GM18867 (cell line): Measurements from ENCODE around the gene PCNX4.
A peak's percentile ranks its signal among the peaks of the same experiment; 100 is the strongest.
"Not testable (repeated sequence)": the region's sequence is repeated elsewhere in the genome, so short reads cannot be mapped to it uniquely, and the experiment has no call there.

Experiments used
- ATAC-seq: cut with Tn5 transposase; IDR thresholded peaks from one replicate; pipeline ENCODE4 v1.9.1; 2021; ENCODE audit warnings: mild to moderate bottlenecking, moderate library complexity; ENCODE audit not compliant: unreplicated experiment

PCNX4 gene

GRCh38 chr14:60091550-60092525 lies at the start of gene PCNX4:
TSS of gene PCNX4 (plus strand) at chr14:60091923. CDS start at chr14:60107639, 15,716 bp downstream.
- peak; percentile 96 for ATAC-seq

- ATAC-seq, result not testable (repeated sequence)
These were observed 43.7 kb upstream of the PCNX4 start for GRCh38 chr14:60047976-60048375.

GRCh38 chr14:60051721-60052221 lies 40.0 kb upstream of the PCNX4 start:
- ATAC-seq, result no peak

- ATAC-seq, result no peak
These were observed 33.6 kb upstream of the PCNX4 start for GRCh38 chr14:60058087-60058486.

GRCh38 chr14:60061371-60061770 lies 30.4 kb upstream of the PCNX4 start:
- ATAC-seq, result no peak

- ATAC-seq, result peak; percentile 65
These were observed 27.1 kb upstream of the PCNX4 start for GRCh38 chr14:60064491-60065072.

- no peak for ATAC-seq
These were observed 23.8 kb upstream of the PCNX4 start for GRCh38 chr14:60067882-60068281.

- no peak for ATAC-seq
These were observed 12.0 kb upstream of the PCNX4 start for GRCh38 chr14:60079723-60080122.

- ATAC-seq, result no peak
These were observed 6.6 kb upstream of the PCNX4 start for GRCh38 chr14:60085085-60085484.

GRCh38 chr14:60085693-60086092 lies 6.0 kb upstream of the PCNX4 start:
- no peak for ATAC-seq

GRCh38 chr14:60087668-60088067 lies 4.1 kb upstream of the PCNX4 start:
- no peak for ATAC-seq

- no peak for ATAC-seq
These were observed 2.5 kb upstream of the PCNX4 start for GRCh38 chr14:60089221-60089620.

- ATAC-seq, result no peak
These were observed 731 bp upstream of the PCNX4 start for GRCh38 chr14:60090864-60091519.

- no peak for ATAC-seq
These were observed 800 bp downstream of the PCNX4 start for GRCh38 chr14:60092526-60092920.

GRCh38 chr14:60093080-60093479 lies 1.4 kb downstream of the PCNX4 start:
- ATAC-seq, result no peak

- ATAC-seq, result no peak
These were observed 1.9 kb downstream of the PCNX4 start for GRCh38 chr14:60093606-60094005.

- no peak for ATAC-seq
These were observed 2.7 kb downstream of the PCNX4 start for GRCh38 chr14:60094306-60094897.

- no peak for ATAC-seq
These were observed 3.5 kb downstream of the PCNX4 start for GRCh38 chr14:60095231-60095630.

- no peak for ATAC-seq
These were observed 4.2 kb downstream of the PCNX4 start for GRCh38 chr14:60095781-60096450.

- no peak for ATAC-seq
These were observed 6.3 kb downstream of the PCNX4 start for GRCh38 chr14:60097974-60098373.
